ENCODE results near the gene ATP10B.
"Not testable (repeated sequence)": the region's sequence is repeated elsewhere in the genome, so short reads cannot be mapped to it uniquely, and the experiment has no call there.

The ATP10B gene, protein sequence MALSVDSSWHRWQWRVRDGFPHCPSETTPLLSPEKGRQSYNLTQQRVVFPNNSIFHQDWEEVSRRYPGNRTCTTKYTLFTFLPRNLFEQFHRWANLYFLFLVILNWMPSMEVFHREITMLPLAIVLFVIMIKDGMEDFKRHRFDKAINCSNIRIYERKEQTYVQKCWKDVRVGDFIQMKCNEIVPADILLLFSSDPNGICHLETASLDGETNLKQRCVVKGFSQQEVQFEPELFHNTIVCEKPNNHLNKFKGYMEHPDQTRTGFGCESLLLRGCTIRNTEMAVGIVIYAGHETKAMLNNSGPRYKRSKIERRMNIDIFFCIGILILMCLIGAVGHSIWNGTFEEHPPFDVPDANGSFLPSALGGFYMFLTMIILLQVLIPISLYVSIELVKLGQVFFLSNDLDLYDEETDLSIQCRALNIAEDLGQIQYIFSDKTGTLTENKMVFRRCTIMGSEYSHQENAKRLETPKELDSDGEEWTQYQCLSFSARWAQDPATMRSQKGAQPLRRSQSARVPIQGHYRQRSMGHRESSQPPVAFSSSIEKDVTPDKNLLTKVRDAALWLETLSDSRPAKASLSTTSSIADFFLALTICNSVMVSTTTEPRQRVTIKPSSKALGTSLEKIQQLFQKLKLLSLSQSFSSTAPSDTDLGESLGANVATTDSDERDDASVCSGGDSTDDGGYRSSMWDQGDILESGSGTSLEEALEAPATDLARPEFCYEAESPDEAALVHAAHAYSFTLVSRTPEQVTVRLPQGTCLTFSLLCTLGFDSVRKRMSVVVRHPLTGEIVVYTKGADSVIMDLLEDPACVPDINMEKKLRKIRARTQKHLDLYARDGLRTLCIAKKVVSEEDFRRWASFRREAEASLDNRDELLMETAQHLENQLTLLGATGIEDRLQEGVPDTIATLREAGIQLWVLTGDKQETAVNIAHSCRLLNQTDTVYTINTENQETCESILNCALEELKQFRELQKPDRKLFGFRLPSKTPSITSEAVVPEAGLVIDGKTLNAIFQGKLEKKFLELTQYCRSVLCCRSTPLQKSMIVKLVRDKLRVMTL (N-terminal part only)

GRCh38 chr5:160852049-160852448, at the start of gene ATP10B:
TSS of gene ATP10B (minus strand) at chr5:160852211. CDS start at chr5:160688074, 164,137 bp downstream.
- no peak within 1 kb of the TSS for H3K4me3 ChIP-seq (ENCODE audit: low read depth, low read length)
- no peak for TF ChIP-seq CTCF (IDR thresholded peaks at IDR 0.05; ENCODE audit: low read depth, low read length)
- DNase-seq (ENCODE audit: low read depth, low spot score): no peak
- in situ Hi-C loops (cut with HindIII; ENCODE audit: low sequenced_read_pairs): no loop called here

DNA sequence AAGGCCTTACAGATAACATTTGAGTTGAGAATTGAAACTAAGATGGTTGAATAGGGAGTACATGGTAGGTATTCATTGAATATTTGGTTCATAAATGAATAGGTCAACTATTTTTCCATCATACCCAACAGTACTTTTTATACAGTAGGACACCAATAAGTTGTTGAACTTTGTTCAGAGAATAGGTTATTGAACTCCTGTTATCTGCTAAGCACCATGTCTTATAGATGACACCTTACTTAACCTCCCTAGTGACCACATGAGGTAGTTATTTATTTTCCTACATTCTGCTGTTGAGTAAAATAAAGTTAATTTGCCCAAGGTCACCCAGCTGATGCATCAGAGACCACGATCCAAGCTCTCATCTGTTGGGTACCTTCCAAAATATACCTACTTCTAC, 49.6 kb upstream of the ATP10B start:
- no peak for TF ChIP-seq CTCF (IDR thresholded peaks at IDR 0.05; ENCODE audit: low read depth, low read length)
- H3K4me3 ChIP-seq (ENCODE audit: low read depth, low read length): no peak overlapping the region
- in situ Hi-C loops (cut with HindIII; ENCODE audit: low sequenced_read_pairs): no loop called here
- DNase-seq (ENCODE audit: low read depth, low spot score): no peak

DNA sequence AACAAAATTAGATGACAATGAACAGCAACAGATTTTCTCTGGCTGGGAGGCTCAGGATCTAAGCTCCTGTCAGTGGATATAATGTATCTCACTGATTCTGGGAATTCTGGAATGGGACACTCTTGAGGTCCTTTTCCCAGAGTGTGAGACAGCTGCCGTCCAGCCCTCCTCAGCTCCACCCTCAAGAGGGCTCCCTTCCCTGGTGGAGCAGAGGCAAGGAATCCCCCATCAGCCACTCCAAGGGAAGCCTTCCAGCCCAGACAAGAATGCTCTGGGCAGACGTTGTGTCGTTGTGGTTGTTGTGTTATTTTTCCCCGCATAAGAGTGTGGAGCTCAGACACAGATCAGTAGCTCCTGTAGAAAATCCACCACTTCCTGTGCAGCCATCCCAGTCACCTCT, 47.7 kb upstream of the ATP10B start:
- no peak for DNase-seq (ENCODE audit: low read depth, low spot score)
- in situ Hi-C loops (cut with HindIII; ENCODE audit: low sequenced_read_pairs): no loop called here
- no peak overlapping the region for H3K4me3 ChIP-seq (ENCODE audit: low read depth, low read length)
- no peak for TF ChIP-seq CTCF (IDR thresholded peaks at IDR 0.05; ENCODE audit: low read depth, low read length)

DNA sequence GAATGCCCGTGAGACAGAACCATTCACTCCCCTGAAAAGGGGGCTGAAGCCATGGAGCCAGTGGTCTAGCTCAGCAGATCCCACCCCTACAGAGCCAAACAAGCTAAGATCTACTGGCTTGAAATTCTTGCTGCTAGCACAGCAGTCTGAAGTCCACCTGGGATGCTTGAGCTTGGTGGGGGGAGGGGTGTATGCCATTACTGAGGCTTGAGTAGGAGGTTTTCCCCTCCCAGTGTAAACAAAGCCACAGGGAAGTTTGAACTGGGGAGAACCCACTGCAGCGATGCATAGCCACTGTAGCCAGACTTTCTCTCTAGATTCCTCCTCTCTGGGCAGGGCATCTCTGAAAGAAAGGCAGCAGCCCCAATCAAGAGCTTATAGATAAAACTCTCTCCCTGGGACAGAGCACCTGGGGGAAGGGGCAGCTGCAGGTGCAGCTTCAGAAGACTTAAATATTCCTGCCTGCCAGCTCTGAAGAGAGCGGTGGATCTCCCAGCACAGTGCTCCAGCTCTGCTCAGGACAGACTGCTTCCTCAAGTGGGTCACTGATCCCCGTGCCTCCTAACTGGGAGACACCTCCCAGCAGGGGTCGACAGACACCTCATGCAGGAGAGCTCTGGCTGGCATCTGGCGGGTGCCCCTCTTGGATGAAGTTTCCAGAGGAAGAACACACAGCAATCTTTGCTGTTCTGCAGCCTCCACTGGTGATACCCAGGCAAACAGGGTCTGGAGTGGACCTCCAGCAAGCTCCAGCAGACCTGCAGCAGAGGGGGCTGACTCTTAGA, 41.4 kb upstream of the ATP10B start:
- H3K4me3 ChIP-seq (ENCODE audit: low read depth, low read length); in situ Hi-C loops (cut with HindIII; ENCODE audit: low sequenced_read_pairs); DNase-seq (ENCODE audit: low read depth, low spot score): not testable (repeated sequence)

DNA sequence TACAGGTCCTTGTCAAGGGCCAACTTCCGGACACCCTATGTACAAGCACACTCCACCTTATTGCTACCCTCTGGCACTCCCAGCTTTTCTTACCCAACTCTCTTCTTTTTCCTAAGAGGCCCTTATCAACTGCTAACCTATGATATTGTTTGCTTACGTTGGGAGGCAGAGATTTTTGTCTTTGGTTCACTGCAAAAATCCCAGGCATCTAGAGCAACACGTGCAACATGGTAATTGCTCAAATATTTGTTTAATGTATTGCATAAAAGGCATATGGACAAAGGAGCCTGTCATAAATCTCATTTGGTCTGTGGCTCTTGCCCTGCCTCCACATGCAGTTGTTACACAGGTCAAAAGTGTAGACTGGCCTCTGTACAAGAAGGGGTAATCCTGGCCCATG, 35.8 kb upstream of the ATP10B start:
- DNase-seq (ENCODE audit: low read depth, low spot score): no peak
- in situ Hi-C loops (cut with HindIII; ENCODE audit: low sequenced_read_pairs): no loop called here
- no peak overlapping the region for H3K4me3 ChIP-seq (ENCODE audit: low read depth, low read length)
- no peak for TF ChIP-seq CTCF (IDR thresholded peaks at IDR 0.05; ENCODE audit: low read depth, low read length)

- in situ Hi-C loops (cut with HindIII; ENCODE audit: low sequenced_read_pairs): not testable (repeated sequence)
Observed at GRCh38 chr5:160873560-160874200, 21.7 kb upstream of the ATP10B start.

More at GRCh38 chr5:160873560-160874200, 21.7 kb upstream of the ATP10B start:
- not testable (repeated sequence) for H3K4me3 ChIP-seq (ENCODE audit: low read depth, low read length); DNase-seq (ENCODE audit: low read depth, low spot score)

All from astrocyte of the spinal cord (primary cell).